Right atrium auricular region (tissue), 2 donors: ENCODE measurements around the gene WIPF1. TPM values are rescaled to one million over a fixed set of nuclear protein-coding genes. Genes with fewer than 3 reads are reported as not detected.
A peak's percentile ranks its signal among the peaks of the same experiment; 100 is the strongest.

ENCODE experiments used
- DNase-seq: peaks from one replicate; pipeline ENCODE4 v3.0.0-alpha.2; 2019; ENCODE audit warnings: low spot score
- H3K27ac ChIP-seq, 2 donors: fragments of 200-600 bp; sonication (generic); 1 replicate in 1 of 2; 2 replicates in 1 of 2; pipeline ENCODE4 v1.5.1; 2016 to 2019
- H3K27me3 ChIP-seq, 2 donors: fragments of 200-600 bp; sonication (generic); one replicate each; pipeline versions ENCODE4 v1.5.1 to v1.6.0; 2017 to 2019
- H3K36me3 ChIP-seq: fragments of 200-600 bp; sonication (generic); one replicate; pipeline ENCODE4 v1.5.1; 2016
- H3K4me1 ChIP-seq, 2 donors: fragments of 200-600 bp; sonication (generic); one replicate each; pipeline versions ENCODE4 v1.5.1 to v1.6.0; 2017 to 2019
- H3K4me3 ChIP-seq, 2 donors: fragments of 200-600 bp; sonication (generic); 1 replicate in 1 of 2; 2 replicates in 1 of 2; pipeline ENCODE4 v1.5.1; 2017 to 2019; ENCODE audit warnings: mild to moderate bottlenecking in 1 of 2, moderate library complexity in 1 of 2
- H3K9me3 ChIP-seq, 2 donors: fragments of 200-600 bp; sonication (generic); one replicate each; pipeline ENCODE4 v1.5.1; 2019
- CTCF ChIP-seq, 2 donors: fragments of 200-600 bp; sonication (generic); IDR thresholded peaks; one replicate each; pipeline ENCODE4 v1.5.1; 2019; ENCODE audit warnings: antibody characterized with exemption in 2 of 2
- total RNA-seq, 2 donors: library from RNA; depleted of rRNA; stranded (reverse); fragments of >200 nt; gene quantifications; one replicate each; pipeline ENCODE4 v1.1.0, GENCODE V29; 2016

WIPF1 gene
- total RNA-seq, 2 donors from 2014 or later, result 12.3 to 17.5 TPM

DNA sequence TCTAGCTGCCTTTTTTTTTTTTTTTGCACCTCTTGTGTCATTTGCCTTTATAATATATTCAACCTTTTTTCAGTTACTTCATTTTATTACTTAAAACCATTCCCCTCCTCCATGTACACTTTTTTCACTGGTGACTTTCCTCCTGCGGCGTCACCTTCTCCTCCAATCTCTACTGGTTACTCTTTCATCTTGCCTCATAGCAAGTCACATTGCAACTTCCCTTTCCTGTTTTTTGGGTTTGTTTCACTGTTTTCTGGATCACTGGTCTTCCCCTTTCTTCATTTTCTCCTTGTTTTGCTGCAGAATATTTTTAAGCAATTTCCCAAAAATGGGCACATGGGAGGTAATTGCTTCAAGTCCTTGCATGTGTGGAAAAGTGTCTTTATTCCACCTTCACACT is 73.1 kb downstream of the WIPF1 start:
- no peak overlapping the region for H3K27ac ChIP-seq
- no peak overlapping the region for H3K4me3 ChIP-seq
- H3K36me3 ChIP-seq, result no peaks in the 10 kb centered on the region
- DNase-seq, result no peak
- H3K4me1 ChIP-seq, result no peaks in the 10 kb centered on the region
- H3K9me3 ChIP-seq, result peaks cover 0 to 10% of the 10 kb centered on the region in 2 donors
- no peak for TF ChIP-seq CTCF (IDR thresholded peaks at IDR 0.05)
- H3K27me3 ChIP-seq, result no peaks in the 10 kb centered on the region

DNA sequence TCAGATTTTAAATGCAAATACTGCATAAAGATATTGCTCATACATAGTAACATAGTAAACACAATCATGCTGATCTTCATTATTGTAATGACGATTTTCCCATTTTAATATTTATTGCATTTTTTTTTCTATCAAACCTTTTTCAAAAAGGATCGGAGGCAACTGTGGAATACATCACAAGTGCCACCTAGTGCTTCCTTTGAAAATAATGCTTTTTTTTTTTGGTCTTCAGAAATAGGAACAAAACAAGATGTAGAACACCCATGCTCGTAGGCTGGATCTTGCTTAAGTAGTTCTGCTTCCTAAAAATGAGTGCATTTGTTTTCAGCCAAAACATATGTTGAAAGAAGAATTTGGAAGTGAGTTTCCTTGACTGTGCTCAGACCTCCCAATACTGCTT is 75.1 kb downstream of the WIPF1 start:
- no peak for DNase-seq
- no peak overlapping the region for H3K4me3 ChIP-seq
- peak; percentile 2 to 53 for TF ChIP-seq CTCF (IDR thresholded peaks at IDR 0.05)
- H3K27ac ChIP-seq, result no peak overlapping the region
- H3K27me3 ChIP-seq, result no peaks in the 10 kb centered on the region
- peaks cover 0 to under 1% of the 10 kb centered on the region in 2 donors for H3K9me3 ChIP-seq
- no peaks in the 10 kb centered on the region for H3K36me3 ChIP-seq
- H3K4me1 ChIP-seq, result no peaks in the 10 kb centered on the region

DNA sequence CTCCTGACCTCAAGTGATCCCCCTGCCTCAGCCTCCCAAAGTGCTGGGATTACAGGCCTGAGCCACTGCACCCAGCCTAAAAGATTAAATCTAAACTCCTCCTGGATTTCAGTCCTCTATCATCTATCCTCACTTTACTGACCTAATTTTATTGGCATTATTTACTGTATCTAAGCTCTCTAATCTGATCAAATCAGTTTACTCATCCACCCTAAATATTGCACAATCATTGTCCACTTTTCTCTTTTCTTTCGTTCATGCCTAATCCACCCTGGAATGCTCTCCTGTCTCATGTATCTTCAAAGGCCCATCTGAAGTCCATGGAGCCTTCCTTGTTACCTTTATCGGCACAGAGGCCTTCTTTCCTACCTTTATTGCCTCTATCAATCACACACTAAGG is 79.2 kb downstream of the WIPF1 start:
- H3K27ac ChIP-seq, result no peak overlapping the region
- no peak for TF ChIP-seq CTCF (IDR thresholded peaks at IDR 0.05)
- DNase-seq, result no peak
- H3K4me1 ChIP-seq, result no peaks in the 10 kb centered on the region
- H3K9me3 ChIP-seq, result no peaks in the 10 kb centered on the region
- no peaks in the 10 kb centered on the region for H3K27me3 ChIP-seq
- no peak overlapping the region for H3K4me3 ChIP-seq
- H3K36me3 ChIP-seq, result no peaks in the 10 kb centered on the region

- Histone ChIP-seq H3K4me3 (no peak overlapping the region), H3K9me3 (no peaks in the 10 kb centered on the region), H3K4me1 (no peaks in the 10 kb centered on the region), H3K27ac (no peak overlapping the region), H3K36me3 (no peaks in the 10 kb centered on the region), H3K27me3 (no peaks in the 10 kb centered on the region)
- DNase-seq, result no peak
- no peak for TF ChIP-seq CTCF (IDR thresholded peaks at IDR 0.05)
These were observed 80.9 kb downstream of the WIPF1 start for GRCh38 chr2:174516501-174517378.

DNA sequence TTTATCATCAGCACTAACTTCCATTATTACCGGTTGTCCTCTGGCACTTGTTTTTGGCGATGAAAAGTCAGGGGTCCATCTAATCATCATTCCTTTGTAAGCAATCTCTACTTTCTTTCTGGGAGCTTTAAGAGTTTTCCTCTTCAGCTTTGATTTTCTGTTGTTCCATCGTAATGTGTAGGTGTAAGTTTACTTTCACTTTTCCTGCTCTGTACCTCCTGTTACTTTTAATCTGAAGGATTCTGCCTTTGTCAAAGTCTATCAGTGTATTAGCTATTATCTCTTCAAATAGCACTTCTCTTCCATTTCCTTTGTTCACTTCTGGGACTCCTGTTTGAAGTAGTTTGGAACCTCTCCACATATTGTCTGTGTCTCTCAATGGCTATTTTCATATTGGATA is 85.3 kb downstream of the WIPF1 start:
- DNase-seq, result no peak
- peaks cover 5 to 16% of the 10 kb centered on the region in 2 donors for H3K9me3 ChIP-seq
- TF ChIP-seq CTCF (IDR thresholded peaks at IDR 0.05), result no peak
- H3K4me1 ChIP-seq, result no peaks in the 10 kb centered on the region
- H3K27ac ChIP-seq, result no peak overlapping the region
- H3K4me3 ChIP-seq, result no peak overlapping the region
- H3K36me3 ChIP-seq, result no peaks in the 10 kb centered on the region
- no peaks in the 10 kb centered on the region for H3K27me3 ChIP-seq
